Measurements from ENCODE around the gene CUL4A.

CUL4A gene

GRCh38 chr13:113186061-113186900 lies 23.1 kb upstream of the CUL4A start:
- TF ChIP-seq SP1 (IDR thresholded peaks at IDR 0.05) (no peak), TARDBP (IDR thresholded peaks at IDR 0.05) (no peak), CTBP1 (IDR thresholded peaks at IDR 0.05; ENCODE audit: borderline replicate concordance) (no peak), FOXM1 (IDR thresholded peaks at IDR 0.05; ENCODE audit: borderline replicate concordance) (no peak), FOXA1 (IDR thresholded peaks at IDR 0.05) (no peak), LEF1 (IDR thresholded peaks at IDR 0.05; ENCODE audit: borderline replicate concordance) (no peak), L3MBTL2 (conservative IDR thresholded peaks at IDR 0.05) (no peak), PKNOX1 (IDR thresholded peaks at IDR 0.05) (no peak), NFRKB (IDR thresholded peaks at IDR 0.05) (no peak), ZNF384 (IDR thresholded peaks at IDR 0.05) (no peak), HDGF (IDR thresholded peaks at IDR 0.05; ENCODE audit: borderline replicate concordance) (no peak), ELF4 (IDR thresholded peaks at IDR 0.05) (no peak), SUZ12 (IDR thresholded peaks at IDR 0.05) (no peak), ARNT (IDR thresholded peaks at IDR 0.05) (no peak), FOXK2 (IDR thresholded peaks at IDR 0.05) (no peak), BHLHE40 (IDR thresholded peaks at IDR 0.05; ENCODE audit: borderline replicate concordance) (no peak)
- DNase-seq (ENCODE audit: extremely low spot score): no peak
- ChIA-PET POLR2A (interaction anchor here (0.8 kb wide), 1 partner anchor 22 kb away, joined by 4 read pairs; the partner anchor contains the start of gene PCID2), CTCF (no interaction called here)

GRCh38 chr13:113187263-113187669 lies 22.1 kb upstream of the CUL4A start:
- TF ChIP-seq SP1 (IDR thresholded peaks at IDR 0.05) (no peak), FOXA1 (IDR thresholded peaks at IDR 0.05) (no peak), LEF1 (IDR thresholded peaks at IDR 0.05; ENCODE audit: borderline replicate concordance) (no peak), FOXK2 (IDR thresholded peaks at IDR 0.05) (no peak), HDGF (IDR thresholded peaks at IDR 0.05; ENCODE audit: borderline replicate concordance) (no peak), TARDBP (IDR thresholded peaks at IDR 0.05) (no peak), FOXM1 (IDR thresholded peaks at IDR 0.05; ENCODE audit: borderline replicate concordance) (no peak), ELF4 (IDR thresholded peaks at IDR 0.05) (no peak), ARNT (IDR thresholded peaks at IDR 0.05) (no peak), L3MBTL2 (conservative IDR thresholded peaks at IDR 0.05) (no peak), PKNOX1 (IDR thresholded peaks at IDR 0.05) (no peak), BHLHE40 (IDR thresholded peaks at IDR 0.05; ENCODE audit: borderline replicate concordance) (no peak), CTBP1 (IDR thresholded peaks at IDR 0.05; ENCODE audit: borderline replicate concordance) (no peak), SUZ12 (IDR thresholded peaks at IDR 0.05) (no peak)
- CTCF ChIA-PET: no interaction called here
- POLR2A ChIA-PET: interaction anchor here (0.8 kb wide), 1 partner anchor 21 kb away, joined by 4 read pairs; the partner anchor contains the start of gene PCID2
- DNase-seq (ENCODE audit: extremely low spot score): peak; percentile 9

- no peak for DNase-seq (ENCODE audit: extremely low spot score)
- no peak for TF ChIP-seq BHLHE40 (IDR thresholded peaks at IDR 0.05; ENCODE audit: borderline replicate concordance)
- no peak for TF ChIP-seq CTBP1 (IDR thresholded peaks at IDR 0.05; ENCODE audit: borderline replicate concordance)
- no peak for TF ChIP-seq SP1 (IDR thresholded peaks at IDR 0.05)
- TF ChIP-seq FOXK2 (IDR thresholded peaks at IDR 0.05): no peak
- TF ChIP-seq ZNF384 (IDR thresholded peaks at IDR 0.05): no peak
- TF ChIP-seq L3MBTL2 (conservative IDR thresholded peaks at IDR 0.05): no peak
- no peak for TF ChIP-seq HDGF (IDR thresholded peaks at IDR 0.05; ENCODE audit: borderline replicate concordance)
- TF ChIP-seq TARDBP (IDR thresholded peaks at IDR 0.05): no peak
- no peak for TF ChIP-seq ARNT (IDR thresholded peaks at IDR 0.05)
- no peak for TF ChIP-seq FOXA1 (IDR thresholded peaks at IDR 0.05)
- CTCF ChIA-PET: no interaction called here
- POLR2A ChIA-PET: no interaction called here
Observed at GRCh38 chr13:113187883-113188665, 21.3 kb upstream of the CUL4A start.

GRCh38 chr13:113190181-113190580 lies 19.2 kb upstream of the CUL4A start:
- CTCF ChIA-PET: no interaction called here
- POLR2A ChIA-PET: interaction anchor here (3.2 kb wide), 1 partner anchor 19 kb away, joined by 11 read pairs; the partner anchor contains the start of genes CUL4A and PCID2
- DNase-seq (ENCODE audit: extremely low spot score): no peak
- TF ChIP-seq CTBP1 (IDR thresholded peaks at IDR 0.05; ENCODE audit: borderline replicate concordance) (no peak), SUZ12 (IDR thresholded peaks at IDR 0.05) (no peak), LEF1 (IDR thresholded peaks at IDR 0.05; ENCODE audit: borderline replicate concordance) (no peak)

- no peak for TF ChIP-seq ARNT (IDR thresholded peaks at IDR 0.05)
- no peak for TF ChIP-seq FOXM1 (IDR thresholded peaks at IDR 0.05; ENCODE audit: borderline replicate concordance)
- no peak for TF ChIP-seq ELF4 (IDR thresholded peaks at IDR 0.05)
- TF ChIP-seq SP1 (IDR thresholded peaks at IDR 0.05): no peak
- no peak for TF ChIP-seq HDGF (IDR thresholded peaks at IDR 0.05; ENCODE audit: borderline replicate concordance)
- TF ChIP-seq NFRKB (IDR thresholded peaks at IDR 0.05): no peak
- TF ChIP-seq FOXK2 (IDR thresholded peaks at IDR 0.05): no peak
- no peak for TF ChIP-seq L3MBTL2 (conservative IDR thresholded peaks at IDR 0.05)
- no peak for TF ChIP-seq CTBP1 (IDR thresholded peaks at IDR 0.05; ENCODE audit: borderline replicate concordance)
- TF ChIP-seq FOXA1 (IDR thresholded peaks at IDR 0.05): no peak
- no peak for TF ChIP-seq ZNF384 (IDR thresholded peaks at IDR 0.05)
- TF ChIP-seq BHLHE40 (IDR thresholded peaks at IDR 0.05; ENCODE audit: borderline replicate concordance): no peak
- TF ChIP-seq TARDBP (IDR thresholded peaks at IDR 0.05): no peak
- no peak for TF ChIP-seq SUZ12 (IDR thresholded peaks at IDR 0.05)
- no peak for TF ChIP-seq LEF1 (IDR thresholded peaks at IDR 0.05; ENCODE audit: borderline replicate concordance)
- no peak for TF ChIP-seq PKNOX1 (IDR thresholded peaks at IDR 0.05)
- DNase-seq (ENCODE audit: extremely low spot score): no peak
- ChIA-PET CTCF (no interaction called here), POLR2A (interaction anchor here (3.2 kb wide), 1 partner anchor 17 kb away, joined by 11 read pairs; the partner anchor contains the start of genes CUL4A and PCID2)
Observed at GRCh38 chr13:113192279-113192678, 17.1 kb upstream of the CUL4A start.
